ENCODE measurements around the gene ZSCAN10.

GRCh38 chr16:3058139-3059030 lies 40.7 kb downstream of the ZSCAN10 start:
- TF ChIP-seq REST (IDR thresholded peaks at IDR 0.05; ENCODE audit: borderline replicate concordance) (no peak), CTCF (IDR thresholded peaks at IDR 0.05; ENCODE audit: poor library complexity, severe bottlenecking) (no peak), RAD21 (conservative IDR thresholded peaks at IDR 0.05) (no peak)

All from neural cell (in vitro differentiated cells).